ENCODE measurements around the gene IL25.
A peak's percentile ranks its signal among the peaks of the same experiment; 100 is the strongest.

The IL25 gene

DNA sequence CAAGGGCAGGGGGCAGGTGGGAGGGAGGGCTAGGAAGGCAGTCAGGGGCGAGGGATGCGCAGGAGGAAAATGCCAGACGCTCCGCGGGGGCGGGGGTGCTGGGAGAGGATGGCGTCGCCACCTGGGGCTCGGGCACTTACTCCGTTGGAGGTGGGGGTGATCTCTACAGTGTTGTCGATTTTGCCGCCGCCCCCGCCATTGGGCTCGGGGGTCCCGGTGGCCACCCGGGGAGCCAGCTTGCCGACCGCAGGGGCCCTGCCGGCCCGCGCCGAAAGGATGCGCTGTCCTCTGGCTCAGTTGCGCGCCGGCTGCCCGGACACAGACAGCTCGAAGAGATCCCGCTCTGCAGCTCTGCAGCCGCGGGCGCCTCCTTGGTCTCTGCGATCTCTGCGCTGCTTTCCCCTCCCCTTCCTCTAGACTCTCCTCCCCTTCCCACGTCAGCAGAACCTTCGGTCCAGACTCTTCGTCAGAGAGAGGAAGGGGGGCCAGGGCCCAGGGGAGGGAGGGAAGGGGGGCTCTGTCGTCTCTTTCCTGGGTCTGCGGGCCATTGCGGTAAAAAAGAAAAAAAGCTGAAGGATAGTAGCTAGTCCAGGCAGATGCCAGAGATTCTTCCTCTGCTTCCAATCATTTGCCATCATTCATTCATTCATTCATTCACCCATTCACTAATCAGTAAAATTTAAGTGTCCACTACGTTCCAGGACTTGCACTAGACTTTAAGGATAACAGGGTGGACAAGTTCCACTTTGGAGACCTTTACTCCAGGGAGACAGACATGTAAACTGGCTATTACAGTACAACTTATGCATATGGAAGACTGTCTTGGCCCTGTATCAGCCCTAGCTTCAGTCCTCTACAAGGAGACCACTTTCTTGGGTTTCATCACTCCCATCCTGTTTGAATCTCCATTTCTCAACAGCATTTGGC is 19.8 kb upstream of the IL25 start, which contains the start of gene SLC22A17:
Gene SLC22A17, minus strand, starts transcription at position 382 of the 927 bp plus-strand sequence.
- peak within 1 kb of the TSS; percentile 84 for H3K4me3 ChIP-seq (ENCODE audit: low read depth, low read length)

DNA sequence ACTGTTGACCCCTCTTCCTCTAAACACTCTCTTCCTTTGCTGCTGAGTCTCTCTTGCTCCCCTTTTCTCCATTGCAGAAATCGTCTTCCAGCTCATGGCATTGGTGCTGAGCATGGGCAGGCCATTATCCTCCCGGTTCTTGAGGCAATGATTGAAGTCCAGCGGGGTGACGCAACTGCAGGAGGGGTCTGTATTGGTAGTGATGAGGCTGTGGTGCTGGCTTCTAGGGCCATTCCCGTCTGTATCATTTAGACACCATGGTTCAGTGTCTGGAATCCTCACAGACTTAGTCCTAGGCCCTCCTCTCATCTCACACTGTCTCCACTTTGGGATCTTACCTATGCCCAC is 19.2 kb upstream of the IL25 start:
- H3K4me3 ChIP-seq (ENCODE audit: low read depth, low read length): no peak overlapping the region
- no peak for DNase-seq (ENCODE audit: low read depth)

More for the DNA sequence above, 19.8 kb upstream of the IL25 start, which contains the start of gene SLC22A17:
- DNase-seq (ENCODE audit: low read depth): peak; percentile 73

DNA sequence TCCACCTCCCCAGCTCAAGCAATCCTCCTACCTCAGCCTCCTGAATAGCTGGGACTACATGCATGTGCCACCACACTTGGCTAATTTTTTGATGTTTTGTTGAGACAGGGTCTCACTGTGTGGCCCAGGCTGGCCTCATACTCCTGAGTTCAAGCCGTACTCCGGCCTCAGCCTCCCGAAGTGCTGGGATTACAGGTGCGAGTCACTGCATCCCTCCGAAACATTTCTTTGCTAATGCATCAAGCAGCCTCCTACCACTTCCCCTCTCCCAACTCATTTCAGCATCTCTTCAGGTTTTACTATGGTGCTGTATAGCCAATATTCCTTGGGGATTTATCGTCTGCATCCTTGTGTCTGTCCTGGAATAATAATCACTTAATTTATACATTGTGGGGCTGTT is 17.6 kb upstream of the IL25 start:
- no peak overlapping the region for H3K4me3 ChIP-seq (ENCODE audit: low read depth, low read length)
- DNase-seq (ENCODE audit: low read depth): no peak

DNA sequence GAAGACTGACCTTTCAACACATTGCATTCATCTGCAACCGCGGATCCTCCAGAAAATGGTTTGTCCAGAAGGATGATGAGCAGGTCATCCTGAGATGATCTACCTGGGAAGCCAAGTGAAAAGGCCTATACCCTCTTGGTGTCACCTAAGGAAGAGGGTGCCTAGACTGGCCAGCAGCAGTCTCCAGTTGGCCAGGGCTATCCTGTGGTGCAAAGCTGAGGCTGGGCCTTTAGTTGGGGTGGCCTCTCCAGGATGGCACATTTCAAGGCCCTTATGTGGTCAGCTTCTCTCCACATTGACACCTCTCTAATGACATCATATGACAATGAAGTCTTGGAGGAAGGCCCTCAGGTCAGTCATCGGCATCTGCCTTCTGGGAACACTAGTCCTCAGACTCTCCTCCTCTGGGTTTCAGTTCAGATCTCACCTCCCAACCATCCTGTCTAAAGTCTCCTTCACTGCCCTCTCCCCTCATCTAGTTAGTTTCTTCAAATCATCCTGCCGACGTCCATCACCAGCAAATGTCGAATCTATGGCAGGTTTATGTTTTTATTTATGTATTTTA is 16.7 kb upstream of the IL25 start:
- no peak overlapping the region for H3K4me3 ChIP-seq (ENCODE audit: low read depth, low read length)
- no peak for DNase-seq (ENCODE audit: low read depth)

DNA sequence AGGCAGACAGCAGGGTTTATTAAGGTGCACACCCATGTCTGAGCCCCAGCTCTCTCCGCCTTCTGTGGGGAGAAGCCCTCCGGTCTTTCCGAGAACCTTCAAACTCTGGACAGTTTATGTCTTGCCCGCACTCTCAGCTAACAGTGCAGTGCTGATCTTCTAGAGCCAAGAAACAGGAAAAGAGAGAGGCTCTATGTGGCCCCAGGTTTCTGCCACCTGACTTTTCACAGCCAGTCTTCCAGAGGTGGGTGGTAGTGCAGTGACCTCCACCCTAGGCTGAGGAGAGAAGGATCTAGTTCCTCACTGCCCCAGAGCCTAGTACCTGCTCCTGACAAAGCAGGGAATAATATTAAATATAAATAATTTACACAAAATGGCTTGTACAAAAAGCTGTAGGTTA is 15.9 kb upstream of the IL25 start:
- DNase-seq (ENCODE audit: low read depth): no peak
- no peak overlapping the region for H3K4me3 ChIP-seq (ENCODE audit: low read depth, low read length)

DNA sequence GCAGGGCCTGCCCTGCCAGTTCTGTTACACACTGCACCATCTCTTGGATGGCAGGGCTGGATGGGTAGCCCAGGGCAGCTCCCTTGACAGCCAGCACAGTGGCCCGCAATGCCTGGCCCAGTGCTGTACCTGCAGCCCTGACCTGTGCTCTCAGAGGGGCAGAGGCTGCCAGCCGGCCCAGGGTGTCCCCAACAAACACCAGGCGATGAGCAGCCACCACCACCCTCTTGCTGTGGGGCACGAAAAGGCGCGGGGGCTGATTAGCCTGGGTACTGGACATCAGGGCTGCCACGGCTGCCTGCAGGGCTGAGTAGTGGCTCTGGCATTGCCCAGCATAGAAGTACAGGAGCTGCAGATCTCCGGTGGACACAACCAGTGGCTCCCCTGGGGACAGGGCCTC is 15.3 kb upstream of the IL25 start:
- no peak overlapping the region for H3K4me3 ChIP-seq (ENCODE audit: low read depth, low read length)
- DNase-seq (ENCODE audit: low read depth): no peak

DNA sequence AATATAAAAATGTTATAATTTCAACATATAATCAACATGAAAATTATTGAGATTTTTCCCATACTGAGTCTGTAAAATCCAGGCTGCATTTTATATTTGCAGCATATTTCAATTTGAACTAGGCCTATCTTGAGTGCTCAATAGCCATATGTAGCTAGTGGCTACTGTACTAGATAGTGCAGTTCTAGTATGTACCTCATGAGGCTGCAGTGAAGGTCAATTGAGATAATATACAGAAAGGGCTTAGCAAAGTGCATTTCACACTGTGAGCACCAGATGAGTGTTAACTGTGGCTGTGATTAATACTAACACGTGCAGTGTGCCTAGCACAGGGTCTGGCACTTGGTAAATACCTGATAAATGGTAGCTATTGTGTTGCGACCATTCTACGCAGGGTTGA is 14.6 kb upstream of the IL25 start:
- no peak for DNase-seq (ENCODE audit: low read depth)
- H3K4me3 ChIP-seq (ENCODE audit: low read depth, low read length): no peak overlapping the region

DNA sequence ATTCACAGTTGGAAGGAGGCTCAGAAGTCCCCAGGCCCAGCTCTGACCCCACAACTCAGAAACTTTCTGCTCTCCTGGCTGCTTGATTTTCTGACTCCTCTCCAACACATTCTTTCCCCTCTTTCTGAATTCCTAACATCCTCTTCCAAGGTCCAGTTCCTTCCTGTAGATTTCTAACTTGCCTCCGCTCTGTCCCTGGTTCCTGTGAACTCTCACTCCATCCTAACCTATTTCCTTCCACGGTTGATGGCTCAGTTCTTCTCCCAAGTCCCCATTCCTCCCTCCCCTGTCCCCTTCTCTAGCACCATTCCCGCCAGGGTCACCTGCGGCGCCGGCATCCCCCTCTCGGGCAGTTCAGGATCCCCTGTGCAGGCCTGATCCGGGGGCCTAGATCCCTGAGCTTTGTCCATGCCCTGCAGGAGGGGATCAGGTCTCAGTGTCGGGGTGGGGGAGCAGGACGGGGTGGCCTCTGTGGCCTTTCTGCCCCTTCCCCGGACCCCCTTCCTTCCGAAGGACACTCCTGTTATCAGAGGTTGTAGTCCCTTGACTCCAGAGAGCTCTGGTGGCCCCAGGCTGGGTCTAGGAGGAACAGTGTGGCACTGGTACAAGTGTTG is 13.9 kb upstream of the IL25 start:
- no peak overlapping the region for H3K4me3 ChIP-seq (ENCODE audit: low read depth, low read length)
- no peak for DNase-seq (ENCODE audit: low read depth)

DNA sequence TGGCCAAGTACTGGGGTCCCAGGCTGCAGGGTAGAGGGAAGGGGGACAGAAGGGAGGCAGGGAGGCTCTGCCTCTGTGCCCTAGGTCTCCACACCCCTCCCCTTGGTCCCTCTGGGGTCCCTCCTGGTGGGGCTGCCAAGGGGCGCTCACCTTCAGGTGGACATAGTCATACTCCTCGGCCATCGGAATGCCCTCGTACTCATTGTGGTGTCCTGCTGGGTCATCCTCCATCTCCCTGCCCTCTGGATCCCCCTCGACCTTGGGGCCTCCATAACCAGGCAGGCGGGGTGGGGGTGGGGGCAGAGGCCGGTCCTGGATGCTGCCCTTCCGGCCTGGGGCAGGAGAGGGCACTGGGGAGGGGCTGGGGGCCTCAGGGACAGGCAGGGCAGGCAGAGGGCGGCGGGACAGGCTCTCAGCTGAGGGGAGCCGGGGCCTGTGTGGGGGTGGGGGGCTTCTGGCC is 13.4 kb upstream of the IL25 start:
- no peak overlapping the region for H3K4me3 ChIP-seq (ENCODE audit: low read depth, low read length)
- no peak for DNase-seq (ENCODE audit: low read depth)

DNA sequence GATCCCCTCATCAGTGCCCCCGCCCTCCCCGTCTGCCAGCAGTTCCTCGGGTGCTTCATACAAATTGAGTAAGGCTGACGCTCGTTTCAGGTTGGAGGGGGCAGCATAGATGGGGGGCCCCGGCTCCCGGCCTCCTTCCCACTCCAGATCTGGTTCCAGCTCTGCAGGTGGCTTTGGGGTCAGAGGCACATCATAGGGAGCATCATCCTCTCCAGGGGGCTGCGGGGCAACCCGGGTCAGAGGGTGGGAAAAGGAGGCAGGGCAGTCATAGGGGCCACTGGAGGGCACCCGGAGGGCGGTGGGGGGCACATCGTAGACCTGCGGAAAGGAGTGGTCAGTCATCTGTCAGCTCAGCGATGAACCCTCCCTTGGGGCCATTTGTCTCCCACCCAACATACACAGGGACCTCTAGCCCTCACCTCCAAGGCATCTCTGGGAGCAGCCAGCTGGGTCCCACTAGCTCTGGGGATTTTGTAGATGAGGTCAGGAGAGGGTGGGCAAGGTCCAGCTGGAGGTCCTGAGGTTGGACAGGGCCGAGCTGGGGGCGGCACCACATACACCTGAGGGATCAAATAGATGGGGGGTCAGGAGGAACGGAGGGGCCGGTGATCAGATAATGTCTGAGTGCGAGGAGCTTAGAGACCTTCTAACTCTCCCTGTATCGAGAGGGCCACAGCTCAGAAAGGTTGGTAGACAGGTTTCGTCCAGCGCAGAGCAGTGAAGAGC is 12.7 kb upstream of the IL25 start:
- no peak overlapping the region for H3K4me3 ChIP-seq (ENCODE audit: low read depth, low read length)
- no peak for DNase-seq (ENCODE audit: low read depth)

DNA sequence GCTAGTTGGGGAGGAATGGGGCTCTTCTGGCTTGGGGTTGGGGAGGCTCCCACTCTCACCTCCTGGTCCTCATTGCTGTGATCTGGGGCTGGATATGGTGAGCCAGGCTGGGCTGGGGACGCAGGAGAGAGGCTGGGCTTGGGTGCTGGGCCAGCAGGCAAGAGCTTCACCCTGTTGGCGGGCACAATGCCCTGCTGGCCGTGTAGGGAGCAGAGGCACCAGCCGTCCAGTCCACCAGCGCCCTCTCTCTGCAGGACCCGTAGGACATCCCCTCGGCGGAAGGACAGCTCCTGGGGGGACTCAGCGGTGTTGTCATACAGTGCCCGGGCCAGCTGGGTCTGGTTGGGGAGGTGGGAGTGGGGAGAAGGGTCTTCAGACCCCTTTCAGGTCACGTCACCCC is 12.1 kb upstream of the IL25 start:
- DNase-seq (ENCODE audit: low read depth): no peak
- H3K4me3 ChIP-seq (ENCODE audit: low read depth, low read length): no peak overlapping the region

DNA sequence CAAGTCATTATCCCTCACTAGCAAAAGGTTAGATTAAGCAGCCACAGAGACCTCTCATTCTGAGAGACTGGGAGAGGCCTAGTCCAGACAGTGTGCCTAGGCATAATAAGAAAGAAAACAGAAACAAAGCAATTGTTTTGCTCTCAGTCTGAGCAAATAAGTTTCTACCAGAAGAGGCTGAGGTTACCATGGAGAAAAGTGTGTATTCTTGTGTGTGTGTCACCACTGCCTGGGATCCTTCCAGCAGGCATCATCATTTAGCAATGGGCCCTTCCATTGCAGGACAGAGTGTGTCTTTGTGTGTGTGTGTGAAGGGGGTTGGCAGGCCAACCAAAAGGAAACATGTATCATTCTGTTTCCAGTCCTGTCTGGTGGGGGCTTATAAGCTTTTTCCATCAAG is 11.3 kb upstream of the IL25 start:
- no peak for DNase-seq (ENCODE audit: low read depth)
- H3K4me3 ChIP-seq (ENCODE audit: low read depth, low read length): no peak overlapping the region

DNA sequence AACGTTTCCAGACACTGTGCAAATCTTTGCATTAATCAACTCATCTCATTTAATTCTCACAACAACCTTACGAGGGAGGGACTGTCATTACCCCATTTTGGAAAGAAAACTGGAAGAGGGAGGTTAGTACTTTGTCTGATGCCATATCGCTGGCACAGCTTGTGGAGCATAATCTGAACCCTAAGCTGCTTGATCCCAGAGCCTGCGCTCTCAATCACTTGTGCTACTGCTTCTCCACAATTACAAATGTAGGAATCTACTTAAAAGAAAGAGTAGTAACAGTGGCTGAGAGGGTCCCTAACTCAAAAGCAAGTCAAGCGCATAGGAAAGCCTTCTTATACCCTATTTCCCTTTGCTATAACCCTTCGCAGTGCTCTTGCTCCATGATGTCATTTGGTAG is 10.8 kb upstream of the IL25 start:
- DNase-seq (ENCODE audit: low read depth): no peak
- H3K4me3 ChIP-seq (ENCODE audit: low read depth, low read length): no peak overlapping the region

DNA sequence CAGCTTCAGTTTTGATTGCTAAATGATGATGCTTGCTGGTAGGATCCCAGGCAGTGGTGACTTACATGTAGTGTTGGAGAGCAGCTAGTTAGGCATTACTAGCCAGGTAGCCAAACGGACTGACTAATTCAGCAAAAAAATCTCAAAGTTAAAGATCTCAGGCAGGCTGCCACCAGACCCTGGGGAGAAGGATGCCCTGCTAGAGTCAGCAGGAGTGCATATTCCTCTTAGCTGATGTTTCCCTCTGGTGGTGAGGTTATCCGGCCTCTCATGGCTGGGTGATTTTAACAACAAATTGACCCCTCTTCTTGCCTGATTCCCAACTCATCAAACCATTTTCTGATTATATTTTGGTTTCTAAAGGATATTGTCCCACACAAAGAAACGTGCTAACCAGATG is 10.4 kb upstream of the IL25 start:
- no peak overlapping the region for H3K4me3 ChIP-seq (ENCODE audit: low read depth, low read length)
- no peak for DNase-seq (ENCODE audit: low read depth)

DNA sequence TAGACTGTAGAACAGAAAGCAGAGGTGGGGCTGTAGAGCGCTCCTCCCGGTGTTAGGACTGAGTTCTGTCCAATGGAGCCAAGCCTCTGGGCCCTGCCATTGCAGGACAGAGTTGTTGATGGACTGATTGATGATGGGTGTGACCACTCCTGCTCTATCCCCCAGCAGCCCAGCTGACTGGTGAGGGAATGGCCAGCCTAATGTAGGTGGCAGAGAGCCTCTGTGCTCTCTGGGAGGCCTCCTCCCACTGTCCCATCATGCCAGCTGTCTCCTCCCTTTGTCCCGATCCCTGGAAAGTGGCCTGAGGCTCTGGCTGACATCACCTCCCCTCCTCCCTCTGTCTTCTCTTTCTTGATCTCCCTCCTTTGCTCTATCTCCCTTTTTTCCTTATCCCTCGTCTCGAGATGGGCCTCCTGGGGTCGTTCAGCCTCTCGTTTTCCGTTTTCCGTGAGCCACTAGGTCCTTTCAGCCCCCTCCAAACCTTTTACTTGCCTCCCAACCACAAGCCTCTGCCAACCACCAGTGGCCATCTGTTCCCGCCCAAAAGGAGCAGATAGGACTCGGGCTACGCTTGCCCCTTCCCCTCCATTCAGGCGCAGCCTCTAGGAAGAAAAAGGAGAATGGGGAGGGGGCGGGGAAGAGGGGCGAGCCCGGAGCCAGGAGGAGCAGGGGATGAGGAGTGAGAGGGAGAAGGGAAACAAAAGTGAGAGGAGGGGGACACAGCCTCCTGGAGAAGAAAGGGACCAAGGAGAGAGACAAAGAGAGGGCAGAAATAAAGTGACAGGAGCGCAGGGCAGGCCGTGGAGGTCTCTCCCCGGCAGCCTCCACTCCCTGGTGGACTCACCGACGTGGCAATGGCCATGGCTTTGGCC is 8.2 kb upstream of the IL25 start:
- peak overlapping the region; percentile 51 for H3K4me3 ChIP-seq (ENCODE audit: low read depth, low read length)
- DNase-seq (ENCODE audit: low read depth): no peak

DNA sequence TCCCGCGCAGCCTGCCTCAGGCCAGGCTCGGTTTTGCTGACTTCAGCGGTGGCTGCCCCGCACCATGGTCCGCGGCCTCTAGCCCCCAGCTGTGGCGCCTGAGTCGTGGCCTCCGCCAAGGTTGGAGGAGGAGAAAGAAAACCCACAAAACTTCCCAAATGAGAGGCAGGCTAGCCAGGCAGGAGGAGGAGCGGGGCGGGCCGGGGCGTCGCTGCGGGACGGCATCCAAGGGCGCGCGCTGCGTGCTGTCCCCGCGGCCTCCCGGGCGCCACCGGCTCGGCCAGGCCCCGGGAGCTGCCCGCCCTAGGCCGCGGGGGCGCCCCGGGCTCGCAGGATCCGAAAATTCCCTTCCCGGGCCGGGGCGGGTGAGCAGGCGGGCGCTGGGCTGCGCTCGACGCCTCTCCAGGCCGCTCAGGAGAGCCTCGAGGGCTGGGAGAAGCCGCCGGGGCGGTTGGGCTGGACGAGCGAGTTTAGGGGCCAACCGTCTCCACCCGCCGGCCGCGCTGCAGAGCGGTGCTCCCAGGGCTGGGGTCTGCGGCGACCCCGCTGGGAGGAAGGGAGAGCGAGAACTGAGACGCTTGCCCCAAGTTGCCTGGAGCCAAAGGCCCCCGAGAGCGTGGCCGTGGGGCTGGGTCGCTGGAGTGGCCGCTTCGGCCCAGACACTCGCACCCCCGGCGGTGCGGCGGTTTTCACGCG is 7.4 kb upstream of the IL25 start, which contains the start of gene EFS:
Gene EFS, minus strand, starts transcription at position 137 of the 696 bp plus-strand sequence. CDS start 147 bp downstream, outside the sequence.
- no peak for DNase-seq (ENCODE audit: low read depth)
- H3K4me3 ChIP-seq (ENCODE audit: low read depth, low read length): peak within 1 kb of the TSS; percentile 51

DNA sequence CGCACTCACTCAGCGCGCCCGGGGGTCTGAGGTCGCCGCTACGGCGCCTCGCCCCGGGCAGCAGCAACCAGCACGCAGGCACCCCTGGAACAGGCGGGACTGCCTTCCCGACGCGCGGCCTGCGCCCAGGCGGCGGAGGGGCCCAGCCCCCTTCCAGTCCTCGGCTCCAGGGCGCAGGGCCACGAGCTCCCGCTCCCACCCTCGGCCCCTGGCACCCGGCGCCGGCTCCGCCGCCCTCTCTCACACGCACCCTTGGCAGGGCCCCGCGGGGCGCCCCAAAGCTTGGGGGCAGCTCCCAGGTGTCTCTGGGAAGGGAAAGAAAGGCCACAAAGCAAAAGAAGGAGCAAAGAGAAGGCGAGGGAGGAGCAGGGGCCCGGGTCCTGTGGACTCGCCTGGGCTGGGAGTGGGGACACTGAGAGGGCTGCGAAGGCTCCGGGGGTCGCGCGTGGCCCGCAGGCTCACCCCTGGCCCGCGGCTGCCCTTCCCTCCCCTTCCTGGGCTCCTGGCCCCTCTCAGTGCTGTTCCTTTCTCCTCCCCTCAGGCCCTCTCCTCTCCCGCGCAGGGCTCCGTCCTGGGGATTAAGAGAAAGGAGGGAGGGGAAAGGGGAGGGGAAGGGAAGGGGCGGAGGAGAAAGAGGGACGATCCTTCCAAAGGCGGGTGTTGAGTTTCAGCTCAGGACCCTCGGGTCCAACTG is 6.7 kb upstream of the IL25 start:
- DNase-seq (ENCODE audit: low read depth): no peak
- peak overlapping the region; percentile 51 for H3K4me3 ChIP-seq (ENCODE audit: low read depth, low read length)

DNA sequence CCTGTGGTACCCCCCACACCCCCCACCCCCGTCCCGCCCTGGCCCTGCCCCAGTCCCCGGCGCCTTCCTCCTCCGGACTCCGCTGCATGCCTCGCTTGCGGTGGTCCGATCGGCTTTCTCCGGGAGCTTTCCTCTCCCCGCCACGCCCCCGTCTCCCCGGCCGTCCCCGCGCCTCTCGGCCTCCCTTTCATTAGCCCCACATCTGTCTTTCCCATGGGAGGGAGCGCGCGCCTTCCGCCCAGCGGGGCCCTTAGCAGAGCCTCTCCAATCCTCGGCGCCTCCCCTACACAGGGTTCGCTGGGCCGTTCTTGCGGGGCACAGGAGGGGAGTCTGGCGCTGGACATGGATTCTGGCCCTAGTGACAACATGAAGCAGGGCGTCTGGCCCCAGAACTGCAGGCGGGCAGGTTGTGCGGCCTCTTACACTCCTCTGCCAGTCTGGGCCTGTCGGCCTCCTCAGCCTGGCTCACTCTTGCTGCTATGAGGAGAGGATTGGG is 6.1 kb upstream of the IL25 start:
- no peak for DNase-seq (ENCODE audit: low read depth)
- peak overlapping the region; percentile 51 for H3K4me3 ChIP-seq (ENCODE audit: low read depth, low read length)
